BLaER1 treated with 17β-estradiol and CSF1 and Interleukin-3, amounts not matched to agents 10 nM and 100 nM (cell line): Measurements from ENCODE around the gene HYLS1.

Experiments used
- H3K27ac ChIP-seq, 11 experiments: shearing (Covaris generic); formaldehyde crosslinking; 2 replicates each; pipeline ENCODE4 v1.8.1; 2022
- H3K27me3 ChIP-seq, 11 experiments: shearing (Covaris generic); formaldehyde crosslinking; 2 replicates each; pipeline ENCODE4 v1.8.1; 2022
- H3K36me3 ChIP-seq, 11 experiments: shearing (Covaris generic); formaldehyde crosslinking; 2 replicates each; pipeline ENCODE4 v1.8.1; 2022
- H3K4me1 ChIP-seq, 10 experiments: shearing (Covaris generic); formaldehyde crosslinking; 2 replicates each; pipeline ENCODE4 v1.8.1; 2022
- H3K4me2 ChIP-seq, 11 experiments: shearing (Covaris generic); formaldehyde crosslinking; 2 replicates each; pipeline ENCODE4 v1.8.1; 2022
- H3K4me3 ChIP-seq, 10 experiments: shearing (Covaris generic); formaldehyde crosslinking; 2 replicates each; pipeline ENCODE4 v1.8.1; 2022
- H3K9ac ChIP-seq, 11 experiments: shearing (Covaris generic); formaldehyde crosslinking; 2 replicates each; pipeline ENCODE4 v1.8.1; 2022
- H3K9me3 ChIP-seq, 11 experiments: shearing (Covaris generic); formaldehyde crosslinking; replicated peaks in 1 of 11; 2 replicates each; pipeline ENCODE4 v1.8.1; 2022
- H4K20me1 ChIP-seq, 11 experiments: shearing (Covaris generic); formaldehyde crosslinking; 2 replicates each; pipeline ENCODE4 v1.8.1; 2022
- Cebpa-rat ChIP-seq, 11 experiments: shearing (Covaris generic); IDR thresholded peaks; 2 replicates each; pipeline ENCODE4 v1.8.1; 2022

The HYLS1 gene

GRCh38 chr11:125944350-125945010 is 57.0 kb downstream of the HYLS1 start:
- H3K27me3 ChIP-seq: no peaks in the 10 kb centered on the region
- no peaks in the 10 kb centered on the region for H3K36me3 ChIP-seq
- no peak overlapping the region for H3K9ac ChIP-seq
- TF ChIP-seq Cebpa-rat (IDR thresholded peaks at IDR 0.05): no peak
- no peaks in the 10 kb centered on the region; a peak in 1 of 22 replicates for H4K20me1 ChIP-seq
- no peak overlapping the region for H3K27ac ChIP-seq
- peaks cover 0 to 65% (median 53%) of the 10 kb centered on the region in 10 experiments; a peak in 18 of 20 replicates for H3K4me1 ChIP-seq
- no peak overlapping the region for H3K4me2 ChIP-seq
- H3K4me3 ChIP-seq: no peak overlapping the region
- H3K9me3 ChIP-seq: no peaks in the 10 kb centered on the region

GRCh38 chr11:125945011-125945796 is 57.7 kb downstream of the HYLS1 start:
- H4K20me1 ChIP-seq: no peaks in the 10 kb centered on the region; a peak in 1 of 22 replicates
- no peak overlapping the region for H3K9ac ChIP-seq
- H3K4me3 ChIP-seq: no peak overlapping the region
- H3K4me2 ChIP-seq: peak overlapping the region in 8 of 11 experiments; percentile 12 to 41 (median 24); a peak in 7 of 22 replicates
- no peaks in the 10 kb centered on the region for H3K36me3 ChIP-seq
- H3K9me3 ChIP-seq: no peaks in the 10 kb centered on the region
- no peaks in the 10 kb centered on the region for H3K27me3 ChIP-seq
- no peak overlapping the region for H3K27ac ChIP-seq
- TF ChIP-seq Cebpa-rat (IDR thresholded peaks at IDR 0.05): no peak
- H3K4me1 ChIP-seq: peaks cover 0 to 65% (median 53%) of the 10 kb centered on the region in 10 experiments; a peak in 18 of 20 replicates

- Histone ChIP-seq H3K9me3 (no peaks in the 10 kb centered on the region), H3K4me3 (no peak within 1 kb of the TSS), H3K4me2 (peak within 1 kb of the TSS in 9 of 11 experiments; percentile 47 to 97 (median 81); a peak in 17 of 22 replicates), H4K20me1 (no peaks in the 10 kb centered on the region; a peak in 1 of 22 replicates), H3K9ac (no peak within 1 kb of the TSS), H3K27ac (no peak within 1 kb of the TSS), H3K27me3 (no peaks in the 10 kb centered on the region), H3K4me1 (peaks cover 0 to 65% (median 53%) of the 10 kb centered on the region in 10 experiments; a peak in 18 of 20 replicates), H3K36me3 (no peaks in the 10 kb centered on the region)
- no peak for TF ChIP-seq Cebpa-rat (IDR thresholded peaks at IDR 0.05)
Measured at GRCh38 chr11:125945797-125946520, 58.5 kb downstream of the HYLS1 start, which contains the start of gene VSIG10L2. TSS of gene VSIG10L2 (plus strand) at chr11:125946044. CDS start at chr11:125946056, 12 bp downstream.

GRCh38 chr11:125946712-125947418 is 59.4 kb downstream of the HYLS1 start:
- no peaks in the 10 kb centered on the region for H3K36me3 ChIP-seq
- TF ChIP-seq Cebpa-rat (IDR thresholded peaks at IDR 0.05): no peak
- H3K4me1 ChIP-seq: peaks cover 0 to 58% (median 45%) of the 10 kb centered on the region in 10 experiments; a peak in 18 of 20 replicates
- peak overlapping the region in 1 of 11 experiments; percentile 44; a peak in 1 of 22 replicates for H3K27ac ChIP-seq
- no peaks in the 10 kb centered on the region for H3K27me3 ChIP-seq
- peak overlapping the region in 1 of 11 experiments; percentile 46; a peak in 2 of 22 replicates for H3K9ac ChIP-seq
- H3K4me3 ChIP-seq: 0 out of 20 replicates have a peak overlapping the region, but pooled peaks of 1 of the 10 experiments have one; percentile 28
- H3K9me3 ChIP-seq: no peaks in the 10 kb centered on the region
- peak overlapping the region; percentile 16 to 97 (median 76); a peak in 20 of 22 replicates for H3K4me2 ChIP-seq
- H4K20me1 ChIP-seq: no peaks in the 10 kb centered on the region; a peak in 1 of 22 replicates

- H3K4me1 ChIP-seq: peaks cover 0 to 50% (median 37%) of the 10 kb centered on the region in 10 experiments; a peak in 18 of 20 replicates
- no peaks in the 10 kb centered on the region for H3K36me3 ChIP-seq
- no peak for TF ChIP-seq Cebpa-rat (IDR thresholded peaks at IDR 0.05)
- H3K4me3 ChIP-seq: peak overlapping the region in 1 of 10 experiments; percentile 28; a peak in 1 of 20 replicates
- H3K4me2 ChIP-seq: peak overlapping the region; percentile 16 to 97 (median 76); a peak in 20 of 22 replicates
- H3K9me3 ChIP-seq: no peaks in the 10 kb centered on the region
- no peaks in the 10 kb centered on the region for H3K27me3 ChIP-seq
- peak overlapping the region in 3 of 11 experiments; percentile 13 to 46 (median 44); a peak in 6 of 22 replicates for H3K9ac ChIP-seq
- no peaks in the 10 kb centered on the region; a peak in 1 of 22 replicates for H4K20me1 ChIP-seq
- H3K27ac ChIP-seq: peak overlapping the region in 4 of 11 experiments; percentile 35 to 54 (median 47); a peak in 8 of 22 replicates
Measured at GRCh38 chr11:125947419-125948277, 60.2 kb downstream of the HYLS1 start.

- H3K27me3 ChIP-seq: no peaks in the 10 kb centered on the region
- no peaks in the 10 kb centered on the region for H3K9me3 ChIP-seq
- H3K36me3 ChIP-seq: no peaks in the 10 kb centered on the region
- no peak for TF ChIP-seq Cebpa-rat (IDR thresholded peaks at IDR 0.05)
- no peaks in the 10 kb centered on the region; a peak in 1 of 22 replicates for H4K20me1 ChIP-seq
- no peak overlapping the region for H3K4me3 ChIP-seq
- no peak overlapping the region for H3K9ac ChIP-seq
- peak overlapping the region in 8 of 11 experiments; percentile 57 to 97 (median 82); a peak in 15 of 22 replicates for H3K4me2 ChIP-seq
- no peak overlapping the region for H3K27ac ChIP-seq
- H3K4me1 ChIP-seq: peaks cover 0 to 43% (median 30%) of the 10 kb centered on the region in 10 experiments; a peak in 18 of 20 replicates
Measured at GRCh38 chr11:125948278-125949051, 61.0 kb downstream of the HYLS1 start.
